Head of caudate nucleus (tissue), 42 donors: ENCODE data around the gene SPRED1.

Source experiments
- DNase-seq, 42 donors: peaks; one replicate each; pipeline versions ENCODE4 v3.0.0 to v3.0.0-alpha.2; 2020 to 2021; ENCODE audit warnings: mixed read lengths in 7 of 42
- intact Hi-C: fragments of 100-400 bp; cut with DNase I; formaldehyde crosslinking; loops from one replicate; pipeline ENCODE4 v1.15.0; 2022

SPRED1 gene

DNA sequence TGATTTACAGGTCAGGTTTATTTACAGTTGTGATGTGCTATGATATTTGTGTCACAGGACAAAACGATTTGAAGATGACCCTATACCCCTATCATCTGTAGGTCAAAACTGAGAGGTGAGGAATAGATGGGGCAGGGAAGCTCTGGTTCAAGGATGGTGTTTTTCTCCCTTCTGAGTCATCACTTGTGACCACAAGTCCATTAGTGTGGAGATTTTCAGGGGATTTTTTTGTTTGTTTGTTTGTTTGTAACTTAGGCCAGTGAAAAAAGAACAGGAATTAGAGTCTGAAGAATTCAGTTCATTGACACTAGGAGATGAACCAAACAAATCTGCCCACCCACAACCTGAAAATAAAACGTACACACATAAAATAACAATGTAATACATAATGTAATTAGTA, 138.6 kb downstream of the SPRED1 start:
- intact Hi-C loops: no loop called here
- no peak for DNase-seq

GRCh38 chr15:38398134-38398533, 145.5 kb downstream of the SPRED1 start:
- intact Hi-C loops: no loop called here
- no peak for DNase-seq

GRCh38 chr15:38401106-38401505, 148.5 kb downstream of the SPRED1 start:
- no peak for DNase-seq
- intact Hi-C loops: no loop called here

- DNase-seq: no peak
- intact Hi-C loops: no loop called here
Observed at GRCh38 chr15:38401701-38402100, 149.1 kb downstream of the SPRED1 start.

DNA sequence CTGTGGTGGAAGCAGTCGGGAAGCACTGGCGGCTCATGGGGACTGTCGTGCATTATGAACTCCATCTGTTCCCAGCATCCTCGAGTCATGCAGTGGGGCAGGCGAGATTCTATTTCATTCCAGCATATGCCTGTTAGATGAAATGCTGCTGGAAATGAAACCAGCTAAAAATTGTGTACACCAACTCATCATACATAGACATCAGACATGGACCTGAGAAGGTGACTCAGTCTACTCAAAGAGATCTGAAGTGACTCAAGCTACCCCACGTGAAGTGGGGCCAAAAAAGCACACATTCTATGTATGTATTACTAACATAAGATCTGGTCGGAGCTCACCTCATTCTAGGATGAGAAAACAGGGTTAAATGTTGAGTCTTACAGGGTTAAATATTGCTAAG, 153.8 kb downstream of the SPRED1 start:
- intact Hi-C loops: no loop called here
- DNase-seq: no peak
